ENCODE results near the gene LMF1.

LMF1 gene

DNA sequence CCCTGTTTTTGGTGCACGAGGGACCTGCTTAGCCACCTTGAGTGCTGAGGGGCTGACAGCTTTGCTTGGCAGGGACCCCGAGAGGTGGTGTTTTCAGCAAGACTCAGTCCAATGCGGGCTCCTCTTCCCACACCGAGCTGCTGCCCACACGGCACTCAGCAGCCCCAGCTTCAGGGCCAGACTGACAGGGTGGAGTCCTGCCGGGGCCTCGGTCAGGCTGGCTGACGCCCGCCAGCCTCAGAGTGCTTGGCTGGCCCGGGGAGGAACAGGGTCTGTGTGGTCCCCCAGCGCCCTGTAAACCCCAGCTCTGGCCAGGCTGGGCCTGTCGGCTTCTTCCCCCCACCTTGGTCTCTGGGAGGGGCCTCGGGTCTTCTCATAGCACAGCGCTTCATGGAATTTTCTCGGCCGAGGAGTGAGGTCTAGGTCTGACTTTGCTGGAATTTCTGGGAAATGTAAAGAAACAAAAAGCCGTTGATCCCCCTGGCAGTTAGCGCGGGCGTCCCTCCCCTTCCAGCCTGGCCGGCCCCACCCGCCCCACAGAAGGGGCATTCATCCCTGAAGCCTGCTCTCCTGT, 13.4 kb upstream of the LMF1 start:
- DNase-seq: no peak

DNA sequence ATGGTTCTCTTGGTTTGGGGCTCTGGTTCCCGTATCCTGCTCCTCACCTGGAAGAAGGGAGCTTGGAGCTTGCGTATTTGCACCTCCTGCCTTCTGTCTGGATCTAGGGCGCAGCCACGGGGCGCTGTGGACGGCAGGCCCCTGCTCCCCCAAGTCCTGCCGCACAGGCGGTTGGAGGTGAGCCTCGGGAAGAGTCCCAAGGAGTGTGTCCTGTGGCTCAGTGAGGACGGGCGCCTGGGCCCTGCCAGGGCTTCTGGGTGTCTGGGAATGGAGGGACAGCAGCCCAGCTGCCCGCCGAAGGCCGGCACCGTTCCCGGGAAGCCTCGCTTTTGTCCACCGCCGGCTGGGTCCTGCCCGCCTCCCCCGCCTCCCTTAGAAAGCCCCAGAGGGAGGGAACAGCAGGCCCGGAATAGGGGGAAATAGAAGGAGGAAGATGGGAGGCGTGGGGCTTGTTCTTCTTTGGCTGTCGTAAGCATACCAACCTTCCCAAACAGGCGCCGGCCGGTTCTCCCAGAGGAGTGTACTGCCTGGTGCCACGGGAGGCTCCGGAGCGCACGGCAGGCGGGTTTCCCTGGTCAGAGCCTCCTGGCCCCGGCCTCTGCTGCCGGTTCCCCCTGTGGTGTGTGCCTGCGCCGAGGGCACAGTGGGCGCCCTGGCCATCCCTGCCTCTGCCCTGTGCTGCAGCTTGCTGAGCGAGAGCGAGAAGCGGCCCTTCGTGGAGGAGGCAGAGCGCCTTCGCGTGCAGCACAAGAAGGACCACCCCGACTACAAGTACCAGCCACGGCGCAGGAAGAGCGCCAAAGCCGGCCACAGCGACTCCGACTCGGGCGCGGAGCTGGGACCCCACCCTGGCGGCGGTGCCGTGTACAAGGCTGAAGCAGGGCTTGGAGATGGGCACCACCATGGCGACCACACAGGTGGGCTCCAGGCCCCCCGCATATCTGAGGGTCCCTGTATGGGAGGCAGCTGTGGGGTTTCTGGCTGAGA, 12.6 kb upstream of the LMF1 start:
- DNase-seq: no peak

DNA sequence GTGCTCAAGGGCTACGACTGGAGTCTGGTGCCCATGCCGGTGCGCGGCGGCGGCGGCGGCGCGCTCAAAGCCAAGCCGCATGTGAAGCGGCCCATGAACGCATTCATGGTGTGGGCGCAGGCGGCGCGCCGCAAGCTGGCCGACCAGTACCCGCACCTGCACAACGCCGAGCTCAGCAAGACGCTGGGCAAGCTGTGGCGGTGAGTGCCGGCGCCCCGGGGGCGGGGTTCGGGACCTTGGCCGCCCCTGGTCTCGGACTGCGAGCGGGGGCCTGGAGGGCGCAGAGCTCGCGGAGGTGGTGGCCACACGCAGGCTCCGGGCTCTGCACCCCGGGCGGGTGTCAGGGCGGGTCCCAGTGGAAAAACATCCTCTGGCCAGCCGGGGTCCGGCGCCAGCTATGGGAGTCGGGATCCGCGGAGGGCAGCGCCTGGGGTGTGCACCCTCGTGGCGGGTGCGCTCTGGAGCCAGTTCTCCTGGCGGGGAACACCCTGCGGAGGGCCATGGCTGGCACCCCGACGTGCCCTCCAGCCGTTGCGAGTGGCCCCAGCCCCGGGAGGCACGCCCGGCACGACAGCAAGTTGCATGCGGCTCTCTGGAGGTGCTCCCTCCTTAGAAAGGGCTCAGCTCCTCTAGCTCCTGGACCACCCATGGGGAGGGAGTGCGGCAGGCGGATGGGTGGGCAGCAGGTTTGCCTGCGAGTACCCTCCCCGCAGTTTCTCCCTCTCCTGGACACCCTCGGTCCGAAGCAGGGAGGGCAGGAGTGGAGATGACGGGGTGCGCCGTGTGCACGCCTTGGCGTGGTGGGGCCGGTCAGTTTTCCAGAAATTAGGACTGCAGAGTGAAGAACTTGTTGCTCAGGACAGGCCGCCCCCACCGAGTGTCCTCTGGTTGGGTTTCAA, 11.6 kb upstream of the LMF1 start:
- DNase-seq: no peak

DNA sequence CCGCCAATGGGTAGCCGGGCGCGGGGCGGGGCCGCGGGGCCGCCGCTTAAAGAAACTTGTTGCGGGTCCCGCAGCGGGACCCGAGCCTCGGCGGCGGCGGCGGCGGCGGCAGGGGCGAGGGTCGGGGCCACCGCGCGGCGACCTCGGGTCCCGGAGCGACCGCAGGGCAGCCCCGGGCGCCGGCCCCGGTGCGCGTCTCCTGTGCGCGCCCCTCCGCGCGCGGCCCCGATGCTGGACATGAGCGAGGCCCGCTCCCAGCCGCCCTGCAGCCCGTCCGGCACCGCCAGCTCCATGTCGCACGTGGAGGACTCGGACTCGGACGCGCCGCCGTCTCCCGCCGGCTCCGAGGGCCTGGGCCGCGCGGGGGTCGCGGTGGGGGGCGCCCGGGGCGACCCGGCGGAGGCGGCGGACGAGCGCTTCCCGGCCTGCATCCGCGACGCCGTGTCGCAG, 10.9 kb upstream of the LMF1 start, which contains the start of gene SOX8:
TSS of gene SOX8 (plus strand) at position 76 of the 450 bp plus-strand sequence. CDS start at position 229, 153 bp downstream.
- no peak for DNase-seq

DNA sequence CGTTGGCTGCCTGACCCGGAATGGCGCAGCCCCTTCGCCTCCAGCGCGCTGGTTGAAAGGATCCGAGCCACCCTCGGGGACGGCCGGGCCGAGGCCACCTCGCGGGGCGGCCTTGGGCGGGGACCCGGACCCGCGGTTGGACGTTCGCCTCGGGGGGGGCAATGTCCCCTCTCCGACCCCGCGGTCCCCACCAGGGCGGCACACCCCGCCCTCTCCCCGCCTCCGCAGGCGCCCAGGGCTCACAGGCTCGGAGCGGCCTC, 9.7 kb upstream of the LMF1 start:
- no peak for DNase-seq

DNA sequence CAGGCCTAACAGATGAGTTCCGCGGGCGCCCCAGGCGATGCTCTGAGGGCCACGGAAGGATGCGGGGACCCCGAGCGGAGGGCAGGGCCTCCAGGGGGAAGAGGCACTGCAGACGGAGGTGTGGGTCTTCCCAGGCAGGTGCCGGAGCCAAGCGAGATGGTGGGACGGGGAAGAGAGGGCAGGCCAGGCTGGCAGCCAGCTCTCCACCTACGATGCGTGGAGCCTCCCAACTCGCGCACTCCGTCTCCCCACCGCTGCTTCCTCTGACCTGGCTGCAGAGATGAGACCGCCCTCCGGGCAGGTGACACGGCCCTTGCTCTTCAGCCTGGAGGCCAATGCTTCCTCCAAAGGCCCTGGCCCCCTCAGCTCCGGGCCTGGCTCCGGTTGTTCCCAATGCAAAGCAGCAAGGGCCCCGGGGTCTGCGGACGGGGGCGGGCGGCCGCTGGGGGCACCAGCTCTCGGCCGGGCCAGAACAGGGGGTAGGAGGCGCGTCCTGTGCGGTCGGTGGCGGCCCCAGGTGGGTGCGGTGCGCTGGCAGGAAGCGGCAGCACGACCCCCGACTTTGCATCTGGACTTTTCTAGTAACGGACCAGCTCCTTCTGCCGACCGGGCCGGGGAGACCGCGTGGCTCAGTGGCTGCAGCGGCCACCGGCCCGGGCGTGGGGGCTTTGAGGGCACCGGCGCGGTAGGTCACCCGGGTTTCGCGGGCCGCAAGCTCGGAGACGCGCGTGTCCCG, 9.2 kb upstream of the LMF1 start:
- no peak for DNase-seq

DNA sequence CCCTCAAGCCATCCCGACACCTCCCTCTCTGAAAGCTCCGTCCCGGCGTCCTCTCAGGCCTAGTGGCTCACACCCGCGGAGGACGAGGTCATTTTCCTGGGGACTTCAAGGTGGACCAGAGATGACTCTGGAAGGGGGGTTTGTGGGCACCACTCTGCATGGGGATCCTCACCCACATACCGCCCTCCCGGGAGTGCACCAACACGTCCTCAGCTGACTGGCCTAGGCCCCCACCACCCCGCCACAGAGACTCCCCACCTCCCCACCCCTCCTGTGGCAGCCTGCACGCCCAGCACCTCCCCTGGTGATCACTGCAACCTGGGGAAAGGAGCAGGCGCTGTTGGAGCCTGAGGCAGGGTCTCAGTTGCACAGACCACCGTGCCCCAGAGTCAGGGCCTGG, 8.4 kb upstream of the LMF1 start:
- DNase-seq: no peak

DNA sequence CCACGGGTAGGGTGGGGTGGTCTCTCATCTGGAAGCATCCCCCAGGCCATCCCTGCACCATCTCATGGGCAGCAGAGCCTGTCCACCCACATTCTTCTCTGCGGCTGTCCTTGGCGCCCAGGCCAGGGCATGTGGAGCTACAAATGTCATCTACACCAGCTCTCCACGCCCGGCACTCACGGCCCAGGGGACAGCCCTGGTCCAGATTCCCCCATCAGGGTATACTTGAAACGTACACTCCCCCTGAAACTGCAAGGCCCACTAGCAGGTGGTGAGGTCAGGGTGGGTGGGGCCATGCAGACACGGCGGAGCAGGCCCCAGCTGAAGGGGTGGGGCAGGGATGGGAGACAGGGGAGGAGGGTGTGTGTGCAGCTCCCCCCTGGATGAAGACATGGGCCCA, 7.6 kb upstream of the LMF1 start:
- no peak for DNase-seq

DNA sequence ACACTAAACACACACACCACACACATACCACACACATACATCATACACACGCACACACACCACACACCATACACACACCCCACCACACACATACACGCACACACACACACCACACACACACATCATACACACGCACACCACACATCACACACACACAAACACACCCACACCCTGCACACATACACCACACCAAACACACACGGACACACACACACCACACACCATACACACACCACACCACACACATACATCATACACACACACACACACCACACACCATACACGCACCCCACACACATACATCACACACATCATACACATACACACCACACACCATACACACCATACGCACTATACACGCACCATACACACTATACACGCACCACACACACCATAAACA, 7.1 kb upstream of the LMF1 start:
- no peak for DNase-seq

DNA sequence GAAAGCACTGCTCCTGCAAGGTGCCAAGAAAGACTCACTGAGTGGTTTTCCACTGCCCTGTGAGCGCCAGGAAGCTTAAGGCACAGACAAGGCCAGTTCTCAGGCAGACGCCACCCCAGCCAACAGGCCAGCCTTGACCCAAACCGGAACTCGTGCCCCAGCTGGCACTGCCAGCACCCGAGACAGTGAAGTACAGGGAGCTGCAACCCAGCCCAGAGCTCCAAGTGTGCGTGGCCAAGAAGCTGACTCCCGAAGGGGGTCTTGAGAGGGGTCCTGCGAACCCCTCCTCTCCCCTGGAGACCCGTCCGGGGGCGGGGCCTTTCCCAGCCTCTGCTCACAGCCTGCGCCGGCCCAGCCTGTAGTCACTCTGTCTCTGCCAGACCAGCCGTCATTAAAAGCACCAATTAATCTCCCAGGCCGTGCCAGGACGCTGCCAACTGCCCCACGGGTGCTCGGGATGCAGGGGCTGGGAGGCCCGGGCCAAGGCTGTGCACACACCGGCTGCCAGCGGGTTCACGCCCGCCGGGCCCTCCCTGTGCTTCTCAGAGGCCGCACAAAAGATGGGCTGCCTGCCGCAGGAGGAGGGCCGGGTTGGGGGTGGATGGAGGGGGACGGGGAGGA, 6.4 kb upstream of the LMF1 start:
- no peak for DNase-seq

DNA sequence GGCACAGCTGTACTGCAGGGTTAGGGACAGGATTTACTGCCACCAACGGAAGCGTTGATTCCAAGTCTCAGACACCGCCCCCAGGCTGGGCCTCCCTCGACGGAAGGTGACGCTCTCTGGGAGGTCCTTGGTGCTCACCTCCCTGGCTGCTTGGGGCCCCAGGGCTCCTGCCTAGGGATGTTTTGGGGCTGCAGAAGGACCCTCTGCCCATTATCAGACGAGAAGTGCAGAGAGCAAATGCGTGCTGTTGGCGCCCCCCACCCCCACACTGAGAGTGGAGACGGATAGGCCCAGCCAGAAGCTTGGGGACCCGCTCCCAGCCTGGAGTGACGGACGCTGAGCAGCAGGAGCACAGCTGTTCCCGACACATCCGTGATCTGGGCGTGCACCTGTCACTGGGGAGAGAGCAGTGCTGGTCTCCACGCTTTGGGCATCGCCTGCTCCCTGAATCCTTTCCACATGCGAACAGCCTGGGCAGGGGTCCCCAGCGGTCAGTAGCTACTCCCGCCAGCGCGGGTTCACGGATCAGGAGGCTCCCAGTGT, 5.7 kb upstream of the LMF1 start:
- DNase-seq: no peak

DNA sequence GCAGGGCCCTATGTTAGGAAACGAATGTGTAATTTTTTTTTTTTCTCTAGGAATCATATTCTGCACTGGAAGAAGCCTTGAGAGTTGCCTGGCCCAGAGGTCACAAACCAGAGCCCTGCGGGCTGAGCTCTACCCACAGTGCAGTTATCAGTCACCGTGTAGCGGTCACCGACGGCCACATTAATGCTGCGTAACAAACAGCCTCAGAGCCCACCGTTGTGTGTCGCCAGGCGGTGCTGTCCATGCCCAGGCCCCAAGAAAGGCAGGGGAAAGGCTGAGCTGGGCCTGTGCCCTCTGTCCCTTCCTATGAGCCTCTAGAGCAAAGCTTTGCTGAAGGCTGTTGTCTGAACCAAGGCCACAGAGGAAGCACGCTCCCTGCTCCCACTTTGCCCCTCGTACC, 4.5 kb upstream of the LMF1 start:
- DNase-seq: no peak

DNA sequence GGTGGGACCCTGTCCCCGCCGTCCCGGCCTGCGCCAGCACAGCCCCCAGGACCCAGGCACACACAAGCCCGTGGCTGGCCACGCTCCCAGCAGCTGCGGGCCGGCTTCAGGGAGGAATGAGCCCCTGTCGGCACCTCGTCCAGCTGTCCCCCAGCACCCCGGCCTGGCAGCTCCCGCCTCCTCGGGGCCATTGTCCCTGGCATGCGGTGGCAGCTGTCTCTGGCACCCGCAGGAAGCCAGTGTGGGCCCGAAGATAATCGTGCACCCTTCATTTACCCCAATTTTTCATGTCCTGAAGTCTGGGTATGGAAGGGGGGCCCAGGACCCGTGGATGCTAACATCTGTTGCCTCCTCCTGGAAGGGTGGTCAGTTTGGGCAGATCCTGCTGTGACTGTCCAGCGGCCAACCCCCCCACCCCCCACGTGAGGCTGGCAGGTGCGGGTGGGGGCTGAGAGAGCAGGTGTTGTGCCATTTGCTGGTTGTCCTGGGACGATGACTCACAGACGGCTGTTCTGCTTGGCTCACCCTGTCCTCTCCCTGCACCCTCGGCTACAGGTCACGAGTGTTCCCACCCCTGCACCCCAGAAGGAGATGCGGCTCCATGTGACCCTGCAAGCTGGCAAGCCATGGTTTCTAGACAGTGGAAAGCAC, 4.0 kb upstream of the LMF1 start:
- no peak for DNase-seq

DNA sequence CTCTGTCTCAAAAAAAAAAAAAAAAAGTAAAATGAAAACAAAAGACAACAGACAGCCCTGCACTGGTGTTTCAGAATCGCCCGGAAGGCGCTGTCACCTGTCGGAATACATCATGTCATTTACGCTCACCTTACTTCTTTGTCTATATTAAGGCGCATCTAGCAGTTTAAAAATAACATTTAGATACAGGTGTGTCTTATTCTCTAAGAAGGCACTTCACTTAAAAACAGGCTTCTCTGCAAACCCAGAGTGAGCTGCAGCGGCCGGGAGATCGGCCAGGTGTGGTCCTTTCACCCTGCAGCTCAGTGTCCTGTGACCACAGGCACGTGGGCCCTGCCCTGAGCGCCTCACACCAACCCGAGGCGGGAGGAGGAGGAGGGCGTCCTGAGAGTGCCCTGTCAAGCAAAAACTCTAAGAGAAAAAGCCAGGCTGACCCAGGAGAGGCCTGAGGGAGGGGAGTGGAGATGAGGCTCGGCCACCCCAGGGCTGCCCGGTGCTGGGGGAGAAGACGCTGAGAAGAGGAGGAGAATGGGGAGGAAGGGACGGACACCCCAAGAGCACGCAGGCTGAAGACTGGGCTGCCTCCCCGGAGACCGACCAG, 3.3 kb upstream of the LMF1 start:
- no peak for DNase-seq

DNA sequence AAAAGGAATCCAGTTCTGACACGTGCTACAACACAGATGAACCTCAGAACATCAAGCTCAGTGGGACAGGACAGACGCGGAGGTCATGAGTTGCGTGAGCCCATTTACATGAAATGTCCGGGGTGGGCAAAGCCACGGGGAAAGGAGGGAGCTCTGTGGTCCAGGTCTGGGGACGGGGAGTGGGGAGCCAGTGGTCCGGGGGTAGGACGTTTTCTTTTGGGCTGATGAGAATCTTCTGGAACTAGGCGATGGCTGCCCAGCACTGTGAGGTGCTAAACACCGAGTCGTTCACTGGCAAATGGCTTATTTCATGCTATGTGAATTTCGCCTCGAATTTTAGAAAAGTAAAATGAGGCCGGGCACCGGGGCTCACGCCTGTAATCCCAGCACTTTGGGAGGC, 2.6 kb upstream of the LMF1 start:
- no peak for DNase-seq

DNA sequence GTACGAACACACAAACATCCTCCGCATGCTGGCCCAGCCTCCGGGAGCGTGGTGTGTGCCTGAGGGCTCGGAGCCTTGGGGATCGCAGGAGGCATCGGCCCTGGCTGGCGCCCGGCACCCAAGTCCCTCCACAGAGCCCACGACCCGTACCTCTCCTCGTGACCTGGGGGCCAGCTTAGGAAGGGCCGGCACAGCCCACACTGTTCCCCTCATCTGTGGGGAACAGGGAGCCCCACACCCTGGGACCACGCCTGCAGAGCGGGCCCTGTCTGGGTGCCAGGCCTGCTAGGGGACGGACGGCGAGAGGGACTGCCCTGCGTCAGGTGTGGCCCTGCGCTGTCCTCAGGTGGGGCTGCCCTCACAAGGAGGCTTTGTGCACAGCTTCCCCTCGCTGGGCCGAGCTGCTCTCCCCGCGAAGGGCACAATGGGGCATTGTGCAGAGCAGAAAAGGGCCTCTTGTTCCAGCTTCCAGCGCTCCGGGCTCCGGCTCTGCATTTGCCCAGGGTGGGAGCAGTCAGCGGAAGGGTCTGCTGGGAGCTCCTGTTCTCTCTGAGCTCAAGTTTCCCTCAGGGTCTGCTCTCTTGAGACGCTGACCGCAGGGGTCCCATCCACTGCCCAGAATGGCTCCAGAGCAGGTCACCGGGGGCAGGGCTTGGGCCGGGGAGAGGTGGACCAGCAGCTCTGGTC, 1.7 kb upstream of the LMF1 start:
- no peak for DNase-seq

DNA sequence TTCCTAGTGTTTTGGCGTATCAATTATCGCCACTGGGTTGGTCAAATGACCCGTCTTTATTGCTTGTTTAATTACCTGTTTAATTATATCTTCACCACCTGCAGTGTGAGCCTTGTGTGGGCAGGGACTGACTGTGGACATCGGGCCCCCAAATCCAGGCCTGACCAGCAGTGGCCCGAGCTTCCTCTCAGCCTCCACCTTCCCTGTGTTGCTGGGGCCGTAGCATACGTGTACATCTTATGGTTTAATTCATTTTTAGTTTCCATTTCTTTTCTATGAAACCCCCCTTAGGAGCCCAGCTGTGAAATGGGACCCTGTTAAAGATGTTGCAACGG, 1.2 kb upstream of the LMF1 start:
- no peak for DNase-seq

DNA sequence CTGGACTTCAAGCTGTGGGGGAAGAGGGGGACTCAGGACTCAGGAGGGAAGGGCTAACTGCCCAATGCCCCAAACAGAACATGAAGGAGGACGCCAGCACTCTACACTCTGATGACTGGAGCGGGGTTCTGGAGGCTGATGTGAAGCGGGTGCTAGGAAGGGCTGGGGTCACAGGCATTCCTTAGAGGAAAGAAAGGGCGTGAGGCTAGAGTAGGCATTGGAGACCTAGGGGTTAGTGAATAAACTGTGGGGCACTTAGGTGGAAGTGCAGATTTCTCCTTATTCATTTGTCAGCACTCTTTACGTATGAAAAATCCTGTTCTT, 760 bp upstream of the LMF1 start:
- no peak for DNase-seq

DNA sequence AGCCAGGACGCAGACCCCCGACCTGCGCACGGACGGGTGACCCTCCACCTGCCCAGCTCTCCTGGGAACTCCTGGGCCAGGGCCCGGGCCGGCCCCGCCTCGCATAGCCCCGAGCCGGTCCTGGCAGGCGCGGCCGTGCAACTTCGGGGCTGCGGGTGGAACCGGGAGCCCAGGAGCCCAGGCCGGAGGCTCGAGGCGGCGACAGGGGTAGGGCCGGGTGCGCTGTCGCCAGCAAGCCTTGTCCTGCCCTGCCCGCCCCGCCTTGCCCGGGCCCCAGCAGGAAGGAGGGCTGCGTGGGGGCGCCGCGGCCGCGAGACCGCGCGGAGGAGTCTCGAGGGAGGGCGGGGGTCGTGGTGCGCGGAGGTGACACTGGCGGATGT, 408 bp downstream of the LMF1 start:
- no peak for DNase-seq

DNA sequence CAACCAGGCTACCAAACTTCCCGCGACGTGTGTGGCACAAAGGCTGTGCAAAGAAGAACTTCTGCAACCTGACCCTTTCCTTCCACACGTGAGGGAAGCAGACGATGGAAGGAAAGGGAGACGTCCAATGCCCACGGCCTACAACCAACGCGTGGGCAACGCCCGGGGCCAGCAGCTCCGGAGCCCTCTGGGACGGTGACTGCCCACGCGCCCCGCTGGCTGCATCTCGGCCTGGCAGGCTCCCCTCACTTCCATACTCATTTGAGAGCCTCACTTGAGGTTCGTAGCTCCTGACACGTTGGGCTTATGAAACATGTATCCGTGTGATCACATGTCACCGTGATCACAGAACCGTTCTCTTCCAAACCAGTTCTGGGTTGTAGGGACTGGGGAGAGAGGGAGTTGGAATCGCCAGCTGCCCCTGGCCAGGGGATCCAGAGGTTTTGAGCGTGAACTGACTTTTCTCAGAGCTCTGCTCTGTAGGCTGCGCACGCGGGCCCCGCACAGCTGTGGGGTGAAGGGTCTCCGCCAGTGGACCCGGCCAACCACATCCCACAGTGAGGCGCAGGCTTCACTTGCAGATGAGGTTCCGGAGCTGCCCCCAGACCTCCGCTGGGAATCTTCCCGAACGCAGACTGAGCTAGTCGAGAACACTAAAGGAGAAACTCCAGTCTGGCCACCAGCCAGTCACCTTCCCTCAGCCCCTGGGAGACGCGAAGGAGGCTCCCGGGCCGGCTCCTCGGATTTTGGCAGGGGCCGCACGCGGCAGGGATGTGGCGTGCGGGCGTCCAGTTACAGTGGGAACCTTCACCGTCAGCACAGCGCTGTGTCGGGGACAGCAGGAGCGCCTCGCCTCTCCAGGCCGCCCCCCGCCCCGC, 1.0 kb downstream of the LMF1 start:
- DNase-seq: no peak
